Smooth muscle cell (in vitro differentiated cells): ENCODE measurements around the gene HAGH. TPM values are rescaled to one million over a fixed set of nuclear protein-coding genes. Genes with fewer than 3 reads are reported as not detected.

Experiments
- DNase-seq: peaks from one replicate; lab custom pipeline; 2025; ENCODE audit not compliant: unreplicated experiment; lab: John Stamatoyannopoulos, UW
- H2AFZ ChIP-seq: fragments of 200-600 bp; sonication (generic); 2 replicates; pipeline ENCODE4 v1.6.0; 2016; ENCODE audit warnings: antibody characterized with exemption, low read depth, mild to moderate bottlenecking
- H3F3A ChIP-seq: fragments of 200-600 bp; sonication (generic); 2 replicates; pipeline ENCODE4 v1.6.0; 2017; ENCODE audit warnings: antibody characterized with exemption, low read depth
- H3K27ac ChIP-seq: fragments of 200-600 bp; sonication (generic); 2 replicates; pipeline ENCODE4 v1.5.1; 2016; ENCODE audit warnings: low read depth, mild to moderate bottlenecking
- H3K27me3 ChIP-seq: fragments of 200-600 bp; sonication (generic); 2 replicates; pipeline ENCODE4 v1.6.1; 2016; ENCODE audit warnings: low read depth, mild to moderate bottlenecking
- H3K36me3 ChIP-seq: fragments of 200-600 bp; sonication (generic); 2 replicates; pipeline ENCODE4 v1.5.1; 2016; ENCODE audit warnings: low read depth
- H3K4me1 ChIP-seq: fragments of 200-600 bp; sonication (generic); 2 replicates; pipeline ENCODE4 v1.5.1; 2016; ENCODE audit warnings: low read depth
- H3K4me2 ChIP-seq: fragments of 200-600 bp; sonication (generic); 2 replicates; pipeline ENCODE4 v1.6.0; 2016; ENCODE audit warnings: mild to moderate bottlenecking
- H3K4me3 ChIP-seq: fragments of 200-600 bp; sonication (generic); 2 replicates; pipeline ENCODE4 v1.5.1; 2016; ENCODE audit warnings: mild to moderate bottlenecking
- H3K79me2 ChIP-seq: fragments of 200-600 bp; sonication (generic); 2 replicates; pipeline ENCODE4 v1.6.0; 2016; ENCODE audit warnings: low read depth, mild to moderate bottlenecking
- H3K9ac ChIP-seq: fragments of 200-600 bp; sonication (generic); 2 replicates; pipeline ENCODE4 v1.6.0; 2016; ENCODE audit warnings: low read depth
- H3K9me3 ChIP-seq: fragments of 200-600 bp; sonication (generic); replicated peaks from 2 replicates; pipeline ENCODE4 v1.5.1; 2016; ENCODE audit warnings: low read depth
- H4K20me1 ChIP-seq: fragments of 200-600 bp; sonication (generic); 2 replicates; pipeline ENCODE4 v1.6.0; 2016; ENCODE audit warnings: low read depth
- WGBS: methylation state at CpG from one replicate; pipeline ENCODE4 v1.1.7; 2016; ENCODE audit warnings: low lambda C conversion rate; 5-methylcytosine and 5-hydroxymethylcytosine counted together
- polyA plus RNA-seq: library from polyadenylated mRNA; unstranded; fragments of >200 nt; fragmentation: Nextera tagmentation; extraction: Ambion mirVana; gene quantifications from 2 replicates; pipeline ENCODE4 v1.2.1, GENCODE V29; 2016
- total RNA-seq: library from RNA; depleted of rRNA; stranded (reverse); fragments of >200 nt; gene quantifications from 2 replicates; pipeline ENCODE4 v1.2.3, GENCODE V29; 2014
- TF ChIP-seq, protein P1 (sequence below): fragments of 200-600 bp; sonication (generic); IDR thresholded peaks from 2 replicates; pipeline ENCODE4 v1.5.1; 2017; ENCODE audit warnings: borderline replicate concordance, mild to moderate bottlenecking, antibody characterized with exemption; ENCODE audit not compliant: insufficient read depth, poor library complexity, severe bottlenecking

HAGH gene
- total and polyA plus RNA-seq, 2 experiments from 2014 or later: 20.9 to 43.0 TPM

GRCh38 chr16:1770328-1771187 is 56.1 kb downstream of the HAGH start:
- Histone ChIP-seq H3F3A (peaks cover 8% of the 10 kb centered on the region), H3K9me3 (no peaks in the 10 kb centered on the region), H3K4me3 (peak overlapping the region; percentile 83), H3K79me2 (peaks cover 24% of the 10 kb centered on the region), H2AFZ (no peak overlapping the region), H3K36me3 (no peaks in the 10 kb centered on the region), H3K4me2 (peak overlapping the region; percentile 100), H3K27ac (peak overlapping the region; percentile 27), H4K20me1 (peaks cover 23% of the 10 kb centered on the region), H3K4me1 (peaks cover 20% of the 10 kb centered on the region), H3K27me3 (no peaks in the 10 kb centered on the region), H3K9ac (peak overlapping the region; percentile 54)
- 17% methylated on average over 73 of the region's 81 CpGs for WGBS
- TF ChIP-seq, protein P1, sequence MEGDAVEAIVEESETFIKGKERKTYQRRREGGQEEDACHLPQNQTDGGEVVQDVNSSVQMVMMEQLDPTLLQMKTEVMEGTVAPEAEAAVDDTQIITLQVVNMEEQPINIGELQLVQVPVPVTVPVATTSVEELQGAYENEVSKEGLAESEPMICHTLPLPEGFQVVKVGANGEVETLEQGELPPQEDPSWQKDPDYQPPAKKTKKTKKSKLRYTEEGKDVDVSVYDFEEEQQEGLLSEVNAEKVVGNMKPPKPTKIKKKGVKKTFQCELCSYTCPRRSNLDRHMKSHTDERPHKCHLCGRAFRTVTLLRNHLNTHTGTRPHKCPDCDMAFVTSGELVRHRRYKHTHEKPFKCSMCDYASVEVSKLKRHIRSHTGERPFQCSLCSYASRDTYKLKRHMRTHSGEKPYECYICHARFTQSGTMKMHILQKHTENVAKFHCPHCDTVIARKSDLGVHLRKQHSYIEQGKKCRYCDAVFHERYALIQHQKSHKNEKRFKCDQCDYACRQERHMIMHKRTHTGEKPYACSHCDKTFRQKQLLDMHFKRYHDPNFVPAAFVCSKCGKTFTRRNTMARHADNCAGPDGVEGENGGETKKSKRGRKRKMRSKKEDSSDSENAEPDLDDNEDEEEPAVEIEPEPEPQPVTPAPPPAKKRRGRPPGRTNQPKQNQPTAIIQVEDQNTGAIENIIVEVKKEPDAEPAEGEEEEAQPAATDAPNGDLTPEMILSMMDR: no peak
- peak; percentile 22 for DNase-seq

GRCh38 chr16:1769402-1770300 is 57.0 kb downstream of the HAGH start:
- H4K20me1 ChIP-seq: peaks cover 23% of the 10 kb centered on the region
- peak overlapping the region; percentile 15 for H3K27ac ChIP-seq
- H3K36me3 ChIP-seq: no peaks in the 10 kb centered on the region
- TF ChIP-seq, protein P1: no peak
- no peaks in the 10 kb centered on the region for H3K9me3 ChIP-seq
- WGBS: 92% methylated on average over 27 of the region's 27 CpGs
- H3K79me2 ChIP-seq: peaks cover 17% of the 10 kb centered on the region
- H3K4me1 ChIP-seq: peaks cover 20% of the 10 kb centered on the region
- no peak for DNase-seq
- H2AFZ ChIP-seq: no peak overlapping the region
- no peaks in the 10 kb centered on the region for H3K27me3 ChIP-seq
- H3F3A ChIP-seq: peaks cover 8% of the 10 kb centered on the region
- peak overlapping the region; percentile 100 for H3K4me2 ChIP-seq
- H3K4me3 ChIP-seq: peak overlapping the region; percentile 83
- no peak overlapping the region for H3K9ac ChIP-seq

DNA sequence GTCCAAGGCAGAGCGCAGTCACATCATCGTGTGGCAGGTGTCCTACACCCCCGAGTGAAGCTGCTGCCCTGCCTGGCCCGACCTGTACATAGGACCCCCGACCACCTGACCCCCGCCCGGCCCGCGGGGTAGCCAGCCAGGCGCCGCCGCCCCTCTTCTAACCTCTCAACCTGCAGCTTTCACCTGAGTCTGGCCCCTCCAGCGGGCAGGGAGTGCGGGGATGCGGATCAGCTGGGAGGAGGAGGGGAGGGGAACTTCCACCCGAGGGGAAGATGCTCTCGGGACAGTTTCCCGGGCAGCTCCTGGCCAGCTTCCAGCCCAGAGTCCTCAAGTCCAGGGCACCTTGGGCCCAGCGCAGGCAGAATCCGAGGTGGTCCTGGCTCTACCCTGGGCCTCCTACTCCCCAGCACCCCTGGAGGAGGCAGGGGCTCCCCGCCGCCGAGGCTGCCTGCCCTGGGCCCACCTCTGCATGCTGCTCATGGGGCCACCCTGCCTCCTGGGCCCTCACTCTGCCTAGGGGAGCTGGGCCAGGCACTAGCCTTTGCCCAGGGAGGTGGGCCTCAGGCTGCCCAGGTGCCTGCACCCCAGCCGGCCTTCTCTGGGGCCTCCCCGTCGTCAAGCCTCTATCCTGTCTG is 57.7 kb downstream of the HAGH start:
- Histone ChIP-seq H3K9ac (no peak overlapping the region), H2AFZ (no peak overlapping the region), H3K79me2 (peaks cover 9% of the 10 kb centered on the region), H3K4me2 (no peak overlapping the region), H3K4me1 (peaks cover 15% of the 10 kb centered on the region), H3K27me3 (no peaks in the 10 kb centered on the region), H3K36me3 (no peaks in the 10 kb centered on the region), H3K9me3 (no peaks in the 10 kb centered on the region), H3F3A (peaks cover 8% of the 10 kb centered on the region), H3K4me3 (no peak overlapping the region), H3K27ac (peak overlapping the region; percentile 15), H4K20me1 (peaks cover 16% of the 10 kb centered on the region)
- 87% methylated on average over 16 of the region's 26 CpGs for WGBS
- TF ChIP-seq, protein P1: no peak
- no peak for DNase-seq
